Vagina (tissue), 2 donors: ENCODE measurements around the gene GABARAPL1. TPM values are rescaled to one million over a fixed set of nuclear protein-coding genes. Genes with fewer than 3 reads are reported as not detected.
A peak's percentile ranks its signal among the peaks of the same experiment; 100 is the strongest.
"Not testable (repeated sequence)": the region's sequence is repeated elsewhere in the genome, so short reads cannot be mapped to it uniquely, and the experiment has no call there.

Source experiments
- DNase-seq, 2 donors: peaks; one replicate each; pipeline ENCODE4 v3.0.0-alpha.2; 2017; ENCODE audit errors: extremely low spot score in 2 of 2
- H3K27ac ChIP-seq: fragments of 200-600 bp; sonication (generic); one replicate; pipeline ENCODE4 v1.5.1; 2019
- H3K27me3 ChIP-seq: fragments of 200-600 bp; sonication (generic); one replicate; pipeline ENCODE4 v1.5.1; 2019
- H3K36me3 ChIP-seq, 2 donors: fragments of 200-600 bp; sonication (generic); one replicate each; pipeline ENCODE4 v1.5.1; 2017 to 2019
- H3K4me1 ChIP-seq: fragments of 200-600 bp; sonication (generic); one replicate; pipeline ENCODE4 v1.5.1; 2019
- H3K4me3 ChIP-seq, 2 donors: fragments of 200-600 bp; sonication (generic); 1 replicate in 1 of 2; 2 replicates in 1 of 2; pipeline ENCODE4 v1.5.1; 2016 to 2019
- H3K9me3 ChIP-seq: fragments of 200-600 bp; sonication (generic); one replicate; pipeline ENCODE4 v1.5.1; 2019
- CTCF ChIP-seq, 3 experiments: fragments of 450-650 bp in 2 of 3; fragments of 200-600 bp in 1 of 3; sonication (generic) in 1 of 3; IDR thresholded peaks; one replicate each; pipeline ENCODE4 v1.5.1; 2017 to 2019; ENCODE audit warnings: antibody characterized with exemption in 3 of 3, mild to moderate bottlenecking in 2 of 3, moderate library complexity in 2 of 3
- POLR2A ChIP-seq, 2 donors: fragments of 450-650 bp; IDR thresholded peaks; one replicate each; pipeline ENCODE4 v1.6.1; 2017; ENCODE audit warnings: antibody characterized with exemption in 2 of 2, mild to moderate bottlenecking in 2 of 2, moderate library complexity in 2 of 2
- POLR2AphosphoS5 ChIP-seq, 2 donors: sonication (generic); formaldehyde crosslinking; IDR thresholded peaks; one replicate each; pipeline ENCODE4 v1.9.0; 2017; ENCODE audit warnings: antibody characterized with exemption in 2 of 2, mild to moderate bottlenecking in 2 of 2, low read depth in 1 of 2; ENCODE audit not compliant: insufficient read depth in 1 of 2
- intact Hi-C: fragments of 100-400 bp; cut with DNase I; formaldehyde crosslinking; loops from one replicate; pipeline ENCODE4 v1.15.1; 2023
- total RNA-seq: library from RNA; depleted of rRNA; stranded (reverse); fragments of >200 nt; gene quantifications from one replicate; pipeline ENCODE4 v1.2.3, GENCODE V29; 2016

Gene GABARAPL1
- total RNA-seq, 1 donor from 2014 or later, result 90.6 TPM

- Histone ChIP-seq H3K27me3 (no peaks in the 10 kb centered on the region), H3K36me3 (peaks cover 0 to 21% of the 10 kb centered on the region in 2 donors), H3K4me3 (peak overlapping the region; percentile 82 to 87), H3K27ac (peak overlapping the region; percentile 99), H3K4me1 (peaks cover 18% of the 10 kb centered on the region), H3K9me3 (no peaks in the 10 kb centered on the region)
- TF ChIP-seq CTCF (IDR thresholded peaks at IDR 0.05), result no peak
- no peak for TF ChIP-seq POLR2A (IDR thresholded peaks at IDR 0.05)
- no peak for TF ChIP-seq POLR2AphosphoS5 (IDR thresholded peaks at IDR 0.05; ENCODE audit: insufficient read depth in 1 of 2, low read depth in 1 of 2)
- DNase-seq, result no peak
- intact Hi-C loops, result no loop called here
Observed at GRCh38 chr12:10214895-10215267, 2.2 kb downstream of the GABARAPL1 start.

- intact Hi-C loops, result no loop called here
- H3K4me1 ChIP-seq, result peaks cover 24% of the 10 kb centered on the region
- DNase-seq, result no peak
Observed at GRCh38 chr12:10215436-10215835, 2.8 kb downstream of the GABARAPL1 start.

GRCh38 chr12:10215946-10216345, 3.3 kb downstream of the GABARAPL1 start:
- H3K4me3 ChIP-seq, H3K27me3 ChIP-seq, intact Hi-C loops, H3K9me3 ChIP-seq, DNase-seq: not testable (repeated sequence)
- H3K4me1 ChIP-seq, result peaks cover 29% of the 10 kb centered on the region
- peaks cover 0 to 32% of the 10 kb centered on the region in 2 donors for H3K36me3 ChIP-seq
- peak overlapping the region; percentile 20 for H3K27ac ChIP-seq

More at GRCh38 chr12:10215436-10215835, 2.8 kb downstream of the GABARAPL1 start:
- TF ChIP-seq CTCF (IDR thresholded peaks at IDR 0.05), result no peak
- no peak for TF ChIP-seq POLR2A (IDR thresholded peaks at IDR 0.05)
- H3K27ac ChIP-seq, result peak overlapping the region; percentile 99
- peak overlapping the region; percentile 82 to 87 for H3K4me3 ChIP-seq
- H3K9me3 ChIP-seq, result no peaks in the 10 kb centered on the region
- H3K27me3 ChIP-seq, result no peaks in the 10 kb centered on the region
- H3K36me3 ChIP-seq, result peaks cover 0 to 27% of the 10 kb centered on the region in 2 donors

GRCh38 chr12:10218021-10218420, 5.3 kb downstream of the GABARAPL1 start:
- peaks cover 7 to 52% of the 10 kb centered on the region in 2 donors for H3K36me3 ChIP-seq
- H3K9me3 ChIP-seq, result no peaks in the 10 kb centered on the region
- intact Hi-C loops, result no loop called here
- no peak for DNase-seq
- no peak overlapping the region for H3K27ac ChIP-seq
- TF ChIP-seq CTCF (IDR thresholded peaks at IDR 0.05) (no peak), POLR2A (IDR thresholded peaks at IDR 0.05) (no peak), POLR2AphosphoS5 (IDR thresholded peaks at IDR 0.05; ENCODE audit: insufficient read depth in 1 of 2, low read depth in 1 of 2) (no peak)
- no peaks in the 10 kb centered on the region for H3K27me3 ChIP-seq
- no peak overlapping the region for H3K4me3 ChIP-seq
- peaks cover 29% of the 10 kb centered on the region for H3K4me1 ChIP-seq

- H3K27ac ChIP-seq, result peak overlapping the region; percentile 47
- DNase-seq, result no peak
- no peak for TF ChIP-seq POLR2A (IDR thresholded peaks at IDR 0.05)
- peak in 1 of 2 donors; percentile 89 for TF ChIP-seq POLR2AphosphoS5 (IDR thresholded peaks at IDR 0.05; ENCODE audit: insufficient read depth in 1 of 2, low read depth in 1 of 2)
- no peak overlapping the region for H3K4me3 ChIP-seq
- H3K4me1 ChIP-seq, result peaks cover 14% of the 10 kb centered on the region
- intact Hi-C loops, result no loop called here
- H3K36me3 ChIP-seq, result peaks cover 7 to 67% of the 10 kb centered on the region in 2 donors
- H3K27me3 ChIP-seq, result no peaks in the 10 kb centered on the region
- H3K9me3 ChIP-seq, result no peaks in the 10 kb centered on the region
Observed at GRCh38 chr12:10220398-10221077, 7.9 kb downstream of the GABARAPL1 start.

GRCh38 chr12:10221846-10222245, 9.2 kb downstream of the GABARAPL1 start:
- no peak overlapping the region for H3K4me3 ChIP-seq
- peaks cover 7 to 67% of the 10 kb centered on the region in 2 donors for H3K36me3 ChIP-seq
- DNase-seq, result no peak
- peaks cover 14% of the 10 kb centered on the region for H3K4me1 ChIP-seq
- no peaks in the 10 kb centered on the region for H3K27me3 ChIP-seq
- intact Hi-C loops, result no loop called here
- H3K9me3 ChIP-seq, result no peaks in the 10 kb centered on the region
- no peak for TF ChIP-seq POLR2A (IDR thresholded peaks at IDR 0.05)
- TF ChIP-seq POLR2AphosphoS5 (IDR thresholded peaks at IDR 0.05; ENCODE audit: insufficient read depth in 1 of 2, low read depth in 1 of 2), result no peak
- no peak for TF ChIP-seq CTCF (IDR thresholded peaks at IDR 0.05)
- H3K27ac ChIP-seq, result no peak overlapping the region
